ENCODE data around the gene CRACR2A.

Gene CRACR2A

DNA sequence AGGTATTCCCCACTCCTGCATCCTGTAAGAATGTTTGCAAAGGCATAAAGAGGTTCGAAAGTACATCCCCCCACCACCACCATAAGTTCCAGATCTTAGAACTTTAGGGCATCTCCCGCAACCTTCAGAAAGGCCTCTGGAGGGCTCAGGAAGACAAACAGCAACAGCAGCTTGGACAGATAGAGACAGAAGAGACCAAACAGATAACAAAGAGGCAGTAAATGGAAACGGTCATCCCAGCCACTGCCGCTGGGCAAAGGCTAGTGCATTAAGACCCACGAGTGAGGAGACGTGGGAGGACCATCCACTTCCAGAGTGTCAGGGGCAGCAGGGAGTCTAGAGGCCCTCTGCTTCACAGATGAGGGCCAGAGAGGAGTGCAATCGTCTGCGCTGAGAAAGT, 124.3 kb downstream of the CRACR2A start:
- no peak for DNase-seq (ENCODE audit: extremely low read depth in 1 of 2, low read depth in 1 of 2)

GRCh38 chr12:3627336-3627735, 125.6 kb downstream of the CRACR2A start:
- DNase-seq (ENCODE audit: extremely low read depth in 1 of 2, low read depth in 1 of 2) = no peak

DNA sequence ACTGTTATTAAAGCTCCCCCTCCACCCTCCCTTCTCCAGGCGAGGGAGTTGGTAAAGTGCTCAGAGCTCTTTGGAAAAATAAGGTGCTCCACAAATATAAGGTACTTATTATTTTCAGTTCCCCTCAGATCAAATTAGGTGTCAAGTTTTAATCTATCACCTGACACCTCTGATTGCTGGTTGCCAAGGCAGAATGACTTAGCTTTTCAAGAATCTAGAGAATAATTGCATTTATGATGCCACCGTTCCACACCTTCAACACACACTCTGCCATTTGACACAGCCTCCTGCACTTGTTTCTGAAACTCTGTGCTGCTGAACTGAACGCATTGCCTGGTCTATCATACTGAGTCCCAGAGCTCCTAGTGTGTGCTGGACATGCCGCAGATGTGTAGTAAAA, 128.6 kb downstream of the CRACR2A start:
- DNase-seq (ENCODE audit: extremely low read depth in 1 of 2, low read depth in 1 of 2) = no peak

DNA sequence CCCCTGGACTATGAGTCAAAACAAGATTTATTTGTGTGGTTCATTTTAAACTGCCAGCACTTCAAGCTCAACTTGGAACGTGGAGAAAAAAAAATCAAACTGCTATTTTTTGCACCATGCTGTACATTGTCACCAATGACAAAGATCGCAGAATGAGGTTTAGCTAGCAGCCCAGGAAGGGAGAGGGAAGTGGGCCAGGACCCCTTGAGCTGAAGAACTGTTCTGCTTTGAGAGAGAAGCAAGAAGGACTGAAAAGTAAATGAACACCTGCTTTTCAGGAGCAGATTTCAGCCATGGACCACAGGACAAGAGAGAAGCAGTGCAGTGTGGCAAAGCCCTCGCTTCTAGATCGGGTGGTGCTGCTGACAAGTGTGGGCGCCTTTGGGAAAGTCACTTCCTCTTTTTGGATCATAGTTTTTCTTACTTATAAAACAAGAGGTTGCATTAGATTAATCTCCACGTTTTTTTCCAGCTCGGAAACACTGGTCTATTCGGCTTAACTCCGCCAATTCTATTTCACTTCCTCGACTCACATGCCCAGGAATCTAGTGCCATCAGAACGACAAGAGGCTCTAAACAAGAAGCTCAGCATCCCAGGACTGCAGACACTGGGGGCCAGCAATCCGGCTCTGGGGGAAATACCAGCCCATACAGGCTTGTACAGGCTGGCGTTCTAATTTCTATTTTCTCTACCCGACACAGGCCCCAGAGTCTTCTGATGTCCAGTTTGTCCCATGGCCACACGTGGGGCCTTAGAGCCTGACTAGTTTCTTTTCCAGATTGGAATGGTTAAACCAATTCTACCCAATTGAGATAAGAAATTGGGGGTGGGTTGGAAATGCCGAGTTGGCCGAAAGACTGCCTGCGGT, 129.9 kb downstream of the CRACR2A start:
- DNase-seq (ENCODE audit: extremely low read depth in 1 of 2, low read depth in 1 of 2) = no peak

- no peak for DNase-seq (ENCODE audit: extremely low read depth in 1 of 2, low read depth in 1 of 2)
These were observed 130.7 kb downstream of the CRACR2A start for GRCh38 chr12:3622021-3622821.

DNA sequence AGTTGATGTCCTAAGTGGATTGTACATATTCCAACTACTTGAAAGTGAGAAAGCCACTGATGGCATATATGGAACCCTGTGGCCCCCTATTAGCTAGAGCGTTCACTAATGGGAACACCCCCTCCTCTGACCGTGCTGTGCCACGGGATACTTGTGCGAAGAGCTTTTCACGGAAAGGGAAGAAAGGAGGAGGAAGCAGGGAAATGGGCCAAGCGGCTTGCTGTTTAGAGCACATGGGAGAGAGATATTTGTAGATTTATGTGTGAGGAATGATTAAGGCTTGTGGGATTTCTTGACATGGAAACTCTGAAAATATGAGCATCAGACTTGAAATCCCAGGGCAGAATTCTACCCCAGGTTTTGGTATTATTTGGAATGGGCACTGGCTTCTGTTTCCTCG, 132.1 kb downstream of the CRACR2A start:
- DNase-seq (ENCODE audit: extremely low read depth in 1 of 2, low read depth in 1 of 2) = no peak

DNA sequence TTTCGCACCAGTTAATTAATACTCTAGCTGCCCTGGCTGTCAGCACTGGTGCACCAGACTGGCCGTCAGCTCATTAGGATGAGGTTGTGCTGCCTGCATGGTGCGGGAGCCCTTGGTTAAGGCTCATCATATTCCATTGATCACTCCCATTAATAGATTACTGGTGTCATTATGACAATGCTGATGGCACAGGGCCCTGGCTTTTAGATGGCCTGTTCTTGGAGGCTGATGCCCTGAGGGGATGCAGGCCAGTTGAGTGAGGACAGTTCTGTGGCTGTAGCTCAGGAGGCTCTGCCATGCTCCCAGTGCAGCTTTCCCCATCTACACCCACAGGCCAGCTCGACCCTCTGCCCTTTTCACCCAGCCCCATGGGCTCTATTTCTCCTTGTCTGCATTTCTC, 135.3 kb downstream of the CRACR2A start:
- DNase-seq (ENCODE audit: extremely low read depth in 1 of 2, low read depth in 1 of 2) = no peak

GRCh38 chr12:3615862-3616261, 137.0 kb downstream of the CRACR2A start:
- DNase-seq (ENCODE audit: extremely low read depth in 1 of 2, low read depth in 1 of 2) = no peak

DNA sequence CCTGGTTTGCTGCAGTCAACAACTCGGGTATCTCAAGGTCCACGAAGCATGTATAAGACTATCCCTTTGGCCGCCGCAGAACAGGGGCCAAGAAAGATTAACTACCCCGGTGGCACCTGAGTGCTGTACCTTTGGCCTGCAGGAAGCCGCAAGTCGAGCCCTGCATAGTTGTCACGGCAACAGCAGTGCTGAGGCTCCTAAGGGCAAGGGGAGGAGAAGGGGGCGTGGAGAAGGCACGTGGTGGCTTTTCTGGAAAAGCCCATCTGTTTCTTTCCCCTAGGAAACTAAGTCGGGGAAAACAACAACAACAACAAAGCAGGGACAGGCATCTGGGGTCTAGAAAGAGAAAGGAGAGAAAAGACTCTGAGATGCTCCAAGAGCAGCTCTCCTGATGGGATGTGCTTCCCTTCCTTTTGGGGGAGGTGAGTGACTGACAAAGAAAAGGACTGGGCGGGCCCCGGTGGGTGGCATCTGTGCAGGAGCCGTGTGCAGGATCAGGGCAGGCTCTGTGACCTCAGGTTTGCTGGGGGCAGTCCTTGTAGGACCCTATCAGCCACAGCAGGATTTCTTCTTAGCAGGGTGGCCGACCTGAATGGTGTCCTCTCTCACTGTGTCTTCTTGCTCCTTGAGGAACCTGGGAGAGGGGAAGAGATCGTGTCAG, 138.0 kb downstream of the CRACR2A start:
- DNase-seq (ENCODE audit: extremely low read depth in 1 of 2, low read depth in 1 of 2) = no peak

- DNase-seq (ENCODE audit: extremely low read depth in 1 of 2, low read depth in 1 of 2) = no peak
These were observed 139.1 kb downstream of the CRACR2A start for GRCh38 chr12:3613641-3614395.

- DNase-seq (ENCODE audit: extremely low read depth in 1 of 2, low read depth in 1 of 2) = no peak
These were observed 140.8 kb downstream of the CRACR2A start for GRCh38 chr12:3611860-3612703.

DNA sequence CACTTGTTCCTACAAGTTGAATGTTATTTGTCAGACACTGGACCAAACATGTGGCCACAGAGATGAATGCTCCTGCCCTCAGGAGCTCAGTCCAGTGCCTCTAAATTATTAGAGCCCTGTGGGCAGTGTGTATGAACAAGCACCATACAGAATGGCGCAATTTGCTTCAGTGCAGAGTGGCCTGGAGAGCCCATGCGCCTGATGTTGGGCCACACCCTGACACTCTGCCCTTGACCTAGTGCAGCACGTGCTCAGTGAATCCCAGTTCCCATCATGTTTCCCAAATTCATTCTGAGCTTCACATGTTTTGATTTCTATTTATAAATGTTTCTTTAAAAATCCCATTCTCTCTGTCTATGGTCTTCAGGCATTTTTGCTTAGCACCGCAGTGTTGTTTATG, 145.1 kb downstream of the CRACR2A start:
- no peak for DNase-seq (ENCODE audit: extremely low read depth in 1 of 2, low read depth in 1 of 2)

GRCh38 chr12:3607039-3607720, 145.7 kb downstream of the CRACR2A start:
- no peak for DNase-seq (ENCODE audit: extremely low read depth in 1 of 2, low read depth in 1 of 2)

GRCh38 chr12:3606128-3606527, 146.8 kb downstream of the CRACR2A start:
- DNase-seq (ENCODE audit: extremely low read depth in 1 of 2, low read depth in 1 of 2) = no peak

GRCh38 chr12:3605692-3606091, 147.2 kb downstream of the CRACR2A start:
- DNase-seq (ENCODE audit: extremely low read depth in 1 of 2, low read depth in 1 of 2) = no peak

DNA sequence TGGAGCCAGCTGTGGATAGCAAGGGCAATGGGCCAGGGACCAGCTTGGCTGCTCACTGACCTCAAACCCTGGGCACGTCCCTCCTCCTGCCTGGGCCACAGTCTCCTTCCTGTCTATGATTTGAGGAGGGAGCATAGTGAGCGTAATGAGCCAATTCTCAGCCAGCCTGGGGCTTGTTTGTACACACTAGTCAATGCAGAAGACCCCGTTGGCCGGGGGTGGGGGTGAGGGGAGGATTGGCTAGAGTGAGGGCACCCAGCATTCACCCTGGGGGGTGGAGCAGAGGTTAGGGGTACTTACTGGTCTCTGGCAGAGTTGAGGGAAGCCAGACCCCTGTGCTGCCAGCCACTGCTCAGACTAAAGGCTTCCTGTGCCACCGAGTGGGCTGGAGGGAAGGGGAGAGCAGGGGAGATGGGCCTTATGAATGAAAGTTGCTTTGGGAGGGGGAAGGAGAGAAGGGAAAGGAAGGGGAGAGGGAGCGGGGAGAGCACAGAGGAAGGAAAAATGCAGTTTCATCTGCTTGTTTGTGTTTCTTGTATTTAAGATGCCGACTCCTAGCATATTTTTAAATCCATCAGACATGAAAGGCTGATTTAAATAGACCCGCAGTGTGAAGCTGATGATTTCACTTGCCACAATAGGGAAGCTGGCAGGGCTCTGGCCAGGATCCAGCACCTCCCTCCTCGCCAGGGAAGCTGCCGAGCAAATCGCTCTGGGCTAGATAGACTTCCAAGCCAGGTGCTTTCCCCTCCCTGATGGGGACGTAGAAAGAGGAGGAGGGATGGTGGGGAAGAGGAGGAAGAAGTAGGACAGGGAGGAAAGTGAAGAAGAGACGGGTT, 147.9 kb downstream of the CRACR2A start:
- DNase-seq (ENCODE audit: extremely low read depth in 1 of 2, low read depth in 1 of 2) = no peak

GRCh38 chr12:3604286-3604685, 148.6 kb downstream of the CRACR2A start:
- DNase-seq (ENCODE audit: extremely low read depth in 1 of 2, low read depth in 1 of 2) = no peak

DNA sequence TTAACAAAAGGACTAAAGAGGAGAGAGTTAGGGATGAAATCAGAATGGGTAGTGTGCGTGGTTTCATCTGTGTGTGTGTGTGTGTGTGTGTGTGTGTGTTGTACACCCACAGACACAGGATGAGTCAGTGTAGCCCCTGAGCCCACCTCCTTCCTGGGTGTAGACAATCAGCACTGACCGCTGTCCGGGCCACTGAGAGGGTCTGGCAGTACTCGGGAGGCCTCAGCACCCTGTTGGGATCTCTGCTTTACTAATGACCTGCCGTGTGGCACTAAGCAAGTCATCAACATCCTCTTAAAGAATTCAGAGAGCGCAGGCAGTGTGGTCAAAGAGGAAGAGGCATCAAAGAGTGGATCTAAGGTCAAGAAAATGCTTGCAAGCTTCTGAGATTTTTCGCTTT, 149.3 kb downstream of the CRACR2A start:
- no peak for DNase-seq (ENCODE audit: extremely low read depth in 1 of 2, low read depth in 1 of 2)
